Measurements from ENCODE around the gene BATF.

Gene BATF

GRCh38 chr14:75540479-75540851, 18.2 kb downstream of the BATF start:
- Histone ChIP-seq H2AFZ (no peak overlapping the region), H3K4me3 (ENCODE audit: low read depth, low read length) (no peak overlapping the region), H3K27ac (no peak overlapping the region), H3K36me3 (ENCODE audit: control insufficient read depth, insufficient read depth, low read length) (no peaks in the 10 kb centered on the region), H3K9ac (no peak overlapping the region), H3K79me2 (peaks cover 18% of the 10 kb centered on the region), H3K27me3 (ENCODE audit: control insufficient read depth, insufficient read depth, low read length) (no peaks in the 10 kb centered on the region), H3K9me3 (ENCODE audit: control insufficient read depth, low read length) (no peaks in the 10 kb centered on the region), H3K4me2 (ENCODE audit: low read length) (no peak overlapping the region), H3K4me1 (peaks cover 24% of the 10 kb centered on the region)
- TF ChIP-seq CTCF (IDR thresholded peaks at IDR 0.05) = no peak

GRCh38 chr14:75542588-75543091, 20.4 kb downstream of the BATF start:
- H3K27ac ChIP-seq = peak overlapping the region; percentile 90
- H3K27me3 ChIP-seq (ENCODE audit: control insufficient read depth, insufficient read depth, low read length) = no peaks in the 10 kb centered on the region
- no peaks in the 10 kb centered on the region for H3K9me3 ChIP-seq (ENCODE audit: control insufficient read depth, low read length)
- H3K4me2 ChIP-seq (ENCODE audit: low read length) = peak overlapping the region; percentile 36
- no peaks in the 10 kb centered on the region for H3K36me3 ChIP-seq (ENCODE audit: control insufficient read depth, insufficient read depth, low read length)
- H3K4me1 ChIP-seq = peaks cover 14% of the 10 kb centered on the region
- no peak for TF ChIP-seq CTCF (IDR thresholded peaks at IDR 0.05)
- no peak overlapping the region for H3K4me3 ChIP-seq (ENCODE audit: low read depth, low read length)
- peak overlapping the region; percentile 76 for H2AFZ ChIP-seq
- H3K79me2 ChIP-seq = peaks cover 26% of the 10 kb centered on the region
- no peak overlapping the region for H3K9ac ChIP-seq

GRCh38 chr14:75543253-75543652, 21.0 kb downstream of the BATF start:
- Histone ChIP-seq H3K4me3 (ENCODE audit: low read depth, low read length) (no peak overlapping the region), H3K27me3 (ENCODE audit: control insufficient read depth, insufficient read depth, low read length) (no peaks in the 10 kb centered on the region), H3K4me2 (ENCODE audit: low read length) (peak overlapping the region; percentile 30), H3K9ac (no peak overlapping the region), H3K4me1 (peaks cover 18% of the 10 kb centered on the region), H2AFZ (peak overlapping the region; percentile 76), H3K79me2 (peaks cover 21% of the 10 kb centered on the region), H3K27ac (peak overlapping the region; percentile 90), H3K36me3 (ENCODE audit: control insufficient read depth, insufficient read depth, low read length) (no peaks in the 10 kb centered on the region), H3K9me3 (ENCODE audit: control insufficient read depth, low read length) (no peaks in the 10 kb centered on the region)
- no peak for TF ChIP-seq CTCF (IDR thresholded peaks at IDR 0.05)

GRCh38 chr14:75543786-75544185, 21.5 kb downstream of the BATF start:
- H3K79me2 ChIP-seq = peaks cover 21% of the 10 kb centered on the region
- no peak for TF ChIP-seq CTCF (IDR thresholded peaks at IDR 0.05)
- no peak overlapping the region for H3K4me3 ChIP-seq (ENCODE audit: low read depth, low read length)
- peak overlapping the region; percentile 90 for H3K27ac ChIP-seq
- no peaks in the 10 kb centered on the region for H3K36me3 ChIP-seq (ENCODE audit: control insufficient read depth, insufficient read depth, low read length)
- no peak overlapping the region for H3K9ac ChIP-seq
- no peaks in the 10 kb centered on the region for H3K9me3 ChIP-seq (ENCODE audit: control insufficient read depth, low read length)
- no peak overlapping the region for H2AFZ ChIP-seq
- no peaks in the 10 kb centered on the region for H3K27me3 ChIP-seq (ENCODE audit: control insufficient read depth, insufficient read depth, low read length)
- no peak overlapping the region for H3K4me2 ChIP-seq (ENCODE audit: low read length)
- H3K4me1 ChIP-seq = peaks cover 22% of the 10 kb centered on the region

GRCh38 chr14:75545907-75546306, 23.6 kb downstream of the BATF start:
- Histone ChIP-seq H3K27ac (no peak overlapping the region), H3K9ac (no peak overlapping the region), H3K36me3 (ENCODE audit: control insufficient read depth, insufficient read depth, low read length) (no peaks in the 10 kb centered on the region), H3K4me1 (peaks cover 32% of the 10 kb centered on the region), H3K27me3 (ENCODE audit: control insufficient read depth, insufficient read depth, low read length) (no peaks in the 10 kb centered on the region), H3K4me2 (ENCODE audit: low read length) (no peak overlapping the region), H3K4me3 (ENCODE audit: low read depth, low read length) (no peak overlapping the region), H3K9me3 (ENCODE audit: control insufficient read depth, low read length) (no peaks in the 10 kb centered on the region), H2AFZ (no peak overlapping the region), H3K79me2 (peaks cover 17% of the 10 kb centered on the region)
- no peak for TF ChIP-seq CTCF (IDR thresholded peaks at IDR 0.05)

All from parathyroid adenoma (tissue), 2 donors.